Measurements from ENCODE around the gene DDX1. TPM values are rescaled to one million over a fixed set of nuclear protein-coding genes. Genes with fewer than 3 reads are reported as not detected.

The DDX1 gene
- total RNA-seq, 2 experiments from 2014 or later: 70.2 to 72.1 TPM

GRCh38 chr2:15614545-15615300, 23.1 kb downstream of the DDX1 start:
- Mint-ChIP-seq H3K4me1 (ENCODE audit: low read depth) (peaks cover 10% of the 10 kb centered on the region), H3K9me3 (ENCODE audit: insufficient read depth) (no peaks in the 10 kb centered on the region), H3K36me3 (ENCODE audit: low read depth) (peaks cover 23% of the 10 kb centered on the region), H3K27me3 (ENCODE audit: low read depth) (no peaks in the 10 kb centered on the region), H3K27ac (no peak overlapping the region), H3K4me3 (no peak overlapping the region)
- DNase-seq (no peak), ATAC-seq (no peak)
- CTCF ChIA-PET: interaction anchor here (1.6 kb wide), 1 partner anchor 37 kb away, joined by 5 read pairs; no protein-coding TSS in a partner anchor
- POLR2A ChIA-PET: no interaction called here

DNA sequence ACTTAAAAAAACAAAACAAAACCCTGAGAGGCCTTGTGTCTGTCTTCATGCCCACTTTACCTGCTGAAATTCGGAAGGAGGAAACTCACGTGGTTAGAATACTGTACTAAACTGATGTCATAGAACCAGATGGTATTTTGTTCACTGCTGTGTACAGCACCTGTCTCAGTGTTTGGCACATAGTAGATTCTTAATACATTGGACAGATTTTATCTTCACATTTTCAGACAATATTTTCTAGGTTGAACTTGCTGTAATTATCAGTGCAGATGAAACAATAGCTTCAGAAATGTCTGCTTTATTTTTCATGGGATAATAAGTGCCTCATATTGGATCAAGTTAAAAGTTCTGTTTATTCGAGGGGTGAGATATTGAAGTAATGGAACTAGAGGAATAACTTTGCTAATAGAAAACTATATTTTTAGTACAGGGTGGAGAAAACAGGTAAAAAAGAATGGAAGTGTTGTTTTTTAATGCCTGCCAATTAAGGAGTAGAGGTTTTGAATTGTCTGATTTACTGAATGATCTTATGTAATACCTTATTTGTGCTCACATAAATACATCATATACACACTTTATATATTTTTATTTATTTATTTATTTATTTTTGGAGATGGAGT, 23.7 kb downstream of the DDX1 start:
- peaks cover 10% of the 10 kb centered on the region for H3K4me1 Mint-ChIP-seq (ENCODE audit: low read depth)
- H3K27ac Mint-ChIP-seq: no peak overlapping the region
- ChIA-PET POLR2A (no interaction called here), CTCF (interaction anchor here (1.6 kb wide), 1 partner anchor 38 kb away, joined by 5 read pairs; no protein-coding TSS in a partner anchor)
- H3K9me3 Mint-ChIP-seq (ENCODE audit: insufficient read depth): no peaks in the 10 kb centered on the region
- no peak for DNase-seq
- no peaks in the 10 kb centered on the region for H3K27me3 Mint-ChIP-seq (ENCODE audit: low read depth)
- peaks cover 20% of the 10 kb centered on the region for H3K36me3 Mint-ChIP-seq (ENCODE audit: low read depth)
- ATAC-seq: peak; percentile 51
- H3K4me3 Mint-ChIP-seq: no peak overlapping the region

DNA sequence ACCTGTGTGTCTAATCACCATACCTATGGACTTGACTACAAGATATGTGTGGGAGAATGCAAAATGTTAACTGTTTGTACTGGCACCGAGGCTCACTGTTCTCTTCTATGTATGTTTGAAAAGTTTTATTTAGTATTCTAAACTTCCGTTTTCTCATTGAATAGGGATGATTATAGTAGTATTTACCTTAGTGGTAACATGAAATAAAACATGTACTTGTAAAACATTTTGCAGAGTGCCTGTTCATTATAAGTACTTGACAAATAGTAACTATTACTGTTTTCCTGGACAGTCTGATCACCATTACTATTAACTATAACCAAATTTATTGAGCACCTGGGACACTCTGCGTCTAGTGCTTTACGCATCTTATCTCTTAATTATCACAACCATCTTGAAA, 24.8 kb downstream of the DDX1 start:
- Mint-ChIP-seq H3K9me3 (ENCODE audit: insufficient read depth) (no peaks in the 10 kb centered on the region), H3K27me3 (ENCODE audit: low read depth) (no peaks in the 10 kb centered on the region), H3K36me3 (ENCODE audit: low read depth) (peaks cover 22% of the 10 kb centered on the region), H3K27ac (no peak overlapping the region), H3K4me1 (ENCODE audit: low read depth) (peaks cover 10% of the 10 kb centered on the region), H3K4me3 (no peak overlapping the region)
- DNase-seq (no peak), ATAC-seq (no peak)
- POLR2A ChIA-PET: no interaction called here
- CTCF ChIA-PET: no interaction called here

DNA sequence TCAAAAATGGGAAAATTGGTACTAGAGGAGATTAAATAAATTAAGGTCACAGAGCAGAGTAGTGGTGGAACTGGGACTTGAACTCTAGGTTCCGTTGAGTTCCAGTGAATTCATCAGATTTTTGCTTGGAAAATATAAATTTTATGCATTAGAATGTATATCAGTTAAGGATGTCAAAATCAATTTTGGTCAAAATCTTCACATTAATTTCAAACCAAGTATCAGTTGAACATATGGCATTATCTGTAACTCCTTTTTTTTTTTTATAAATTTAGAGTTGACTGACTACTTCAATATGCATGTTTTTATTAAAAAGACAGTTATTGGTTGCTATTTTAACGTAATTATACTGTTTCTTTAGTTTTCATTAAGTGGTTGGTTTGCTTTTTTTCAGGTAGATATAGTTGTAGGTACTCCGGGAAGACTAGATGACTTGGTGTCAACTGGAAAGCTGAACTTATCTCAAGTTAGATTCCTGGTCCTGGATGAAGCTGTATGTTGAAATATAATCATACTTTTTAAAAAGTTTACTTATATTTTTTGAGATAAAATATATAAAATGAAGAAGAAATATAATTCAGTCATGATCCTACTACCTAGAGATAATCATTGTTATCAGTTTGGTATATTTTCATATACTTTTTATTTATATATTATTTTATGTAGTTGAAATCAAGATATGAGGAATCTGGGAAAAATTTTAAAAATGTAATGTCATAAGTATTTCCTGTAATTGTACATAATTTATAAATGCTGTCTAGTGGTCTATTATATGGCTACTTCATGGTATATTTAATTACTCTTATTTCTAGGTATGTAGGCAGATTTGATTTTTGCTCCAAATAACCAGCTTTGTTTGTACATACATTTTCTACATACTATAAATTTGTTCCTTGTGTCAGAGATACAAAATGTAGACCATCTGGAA, 25.4 kb downstream of the DDX1 start:
- Mint-ChIP-seq H3K9me3 (ENCODE audit: insufficient read depth) (no peaks in the 10 kb centered on the region), H3K4me1 (ENCODE audit: low read depth) (peaks cover 10% of the 10 kb centered on the region), H3K4me3 (no peak overlapping the region), H3K27me3 (ENCODE audit: low read depth) (no peaks in the 10 kb centered on the region), H3K27ac (no peak overlapping the region), H3K36me3 (ENCODE audit: low read depth) (peaks cover 28% of the 10 kb centered on the region)
- DNase-seq: no peak
- ATAC-seq: no peak
- CTCF ChIA-PET: no interaction called here
- POLR2A ChIA-PET: no interaction called here

- peaks cover 34% of the 10 kb centered on the region for H3K36me3 Mint-ChIP-seq (ENCODE audit: low read depth)
- no peaks in the 10 kb centered on the region for H3K27me3 Mint-ChIP-seq (ENCODE audit: low read depth)
- ATAC-seq (no peak), DNase-seq (no peak)
- no peaks in the 10 kb centered on the region for H3K9me3 Mint-ChIP-seq (ENCODE audit: insufficient read depth)
- no peak overlapping the region for H3K4me3 Mint-ChIP-seq
- ChIA-PET CTCF (no interaction called here), POLR2A (no interaction called here)
- H3K27ac Mint-ChIP-seq: no peak overlapping the region
- H3K4me1 Mint-ChIP-seq (ENCODE audit: low read depth): peaks cover 10% of the 10 kb centered on the region
Observed at GRCh38 chr2:15617778-15618448, 26.2 kb downstream of the DDX1 start.

- Mint-ChIP-seq H3K9me3 (ENCODE audit: insufficient read depth) (no peaks in the 10 kb centered on the region), H3K27me3 (ENCODE audit: low read depth) (no peaks in the 10 kb centered on the region), H3K27ac (no peak overlapping the region), H3K36me3 (ENCODE audit: low read depth) (peaks cover 35% of the 10 kb centered on the region), H3K4me1 (ENCODE audit: low read depth) (peaks cover 10% of the 10 kb centered on the region), H3K4me3 (no peak overlapping the region)
- POLR2A ChIA-PET: no interaction called here
- DNase-seq: no peak
- CTCF ChIA-PET: no interaction called here
- no peak for ATAC-seq
Observed at GRCh38 chr2:15618449-15618855, 26.8 kb downstream of the DDX1 start.

GRCh38 chr2:15619076-15619475, 27.4 kb downstream of the DDX1 start:
- no peak for DNase-seq
- Mint-ChIP-seq H3K9me3 (ENCODE audit: insufficient read depth) (no peaks in the 10 kb centered on the region), H3K27me3 (ENCODE audit: low read depth) (no peaks in the 10 kb centered on the region), H3K27ac (no peak overlapping the region), H3K36me3 (ENCODE audit: low read depth) (peaks cover 40% of the 10 kb centered on the region), H3K4me1 (ENCODE audit: low read depth) (peaks cover 10% of the 10 kb centered on the region), H3K4me3 (no peak overlapping the region)
- no peak for ATAC-seq
- POLR2A ChIA-PET: no interaction called here
- CTCF ChIA-PET: no interaction called here

GRCh38 chr2:15619510-15619909, 27.8 kb downstream of the DDX1 start:
- CTCF ChIA-PET: no interaction called here
- peaks cover 10% of the 10 kb centered on the region for H3K4me1 Mint-ChIP-seq (ENCODE audit: low read depth)
- peaks cover 44% of the 10 kb centered on the region for H3K36me3 Mint-ChIP-seq (ENCODE audit: low read depth)
- DNase-seq (no peak), ATAC-seq (no peak)
- H3K9me3 Mint-ChIP-seq (ENCODE audit: insufficient read depth): no peaks in the 10 kb centered on the region
- POLR2A ChIA-PET: no interaction called here
- no peak overlapping the region for H3K27ac Mint-ChIP-seq
- H3K4me3 Mint-ChIP-seq: no peak overlapping the region
- H3K27me3 Mint-ChIP-seq (ENCODE audit: low read depth): no peaks in the 10 kb centered on the region

GRCh38 chr2:15619938-15620337, 28.3 kb downstream of the DDX1 start:
- Mint-ChIP-seq H3K27me3 (ENCODE audit: low read depth) (no peaks in the 10 kb centered on the region), H3K4me1 (ENCODE audit: low read depth) (peaks cover 9% of the 10 kb centered on the region), H3K27ac (no peak overlapping the region), H3K9me3 (ENCODE audit: insufficient read depth) (no peaks in the 10 kb centered on the region), H3K36me3 (ENCODE audit: low read depth) (peaks cover 47% of the 10 kb centered on the region), H3K4me3 (no peak overlapping the region)
- ATAC-seq (no peak), DNase-seq (no peak)
- CTCF ChIA-PET: no interaction called here
- POLR2A ChIA-PET: no interaction called here

DNA sequence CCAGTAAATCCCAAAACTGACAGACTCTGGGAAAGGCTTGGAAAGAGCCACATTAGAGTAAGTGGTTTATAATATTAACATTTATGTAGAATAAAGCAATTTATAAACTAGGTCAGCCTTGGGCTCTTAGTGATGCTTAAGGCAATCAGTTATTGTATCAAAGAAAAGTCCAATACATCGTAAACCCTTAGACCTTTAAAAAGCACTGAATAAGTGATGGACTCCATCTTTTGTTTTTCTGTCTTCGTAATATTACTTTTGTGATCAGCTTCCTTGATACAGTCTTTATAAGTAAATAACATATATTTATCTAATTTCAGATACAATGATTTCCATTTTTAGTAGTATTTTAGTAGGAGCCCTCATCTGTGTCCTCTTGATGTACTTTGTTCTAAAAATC, 28.7 kb downstream of the DDX1 start:
- H3K4me1 Mint-ChIP-seq (ENCODE audit: low read depth): peaks cover 5% of the 10 kb centered on the region
- no peak overlapping the region for H3K27ac Mint-ChIP-seq
- H3K9me3 Mint-ChIP-seq (ENCODE audit: insufficient read depth): no peaks in the 10 kb centered on the region
- ChIA-PET POLR2A (no interaction called here), CTCF (no interaction called here)
- H3K36me3 Mint-ChIP-seq (ENCODE audit: low read depth): peaks cover 48% of the 10 kb centered on the region
- H3K4me3 Mint-ChIP-seq: no peak overlapping the region
- no peak for DNase-seq
- ATAC-seq: no peak
- no peaks in the 10 kb centered on the region for H3K27me3 Mint-ChIP-seq (ENCODE audit: low read depth)

GRCh38 chr2:15620857-15621471, 29.3 kb downstream of the DDX1 start:
- H3K36me3 Mint-ChIP-seq (ENCODE audit: low read depth): peaks cover 48% of the 10 kb centered on the region
- CTCF ChIA-PET: no interaction called here
- H3K9me3 Mint-ChIP-seq (ENCODE audit: insufficient read depth): no peaks in the 10 kb centered on the region
- no peak for DNase-seq
- POLR2A ChIA-PET: no interaction called here
- H3K4me1 Mint-ChIP-seq (ENCODE audit: low read depth): peaks cover 3% of the 10 kb centered on the region
- H3K27me3 Mint-ChIP-seq (ENCODE audit: low read depth): no peaks in the 10 kb centered on the region
- no peak overlapping the region for H3K4me3 Mint-ChIP-seq
- ATAC-seq: no peak
- H3K27ac Mint-ChIP-seq: no peak overlapping the region
